Measurements from ENCODE around the gene MOBP.
"Not testable (repeated sequence)": the region's sequence is repeated elsewhere in the genome, so short reads cannot be mapped to it uniquely, and the experiment has no call there.

MOBP gene

GRCh38 chr3:39467394-39468107 is at the start of gene MOBP:
TSS of gene MOBP (plus strand) at chr3:39467680. CDS start at chr3:39502070, 34,390 bp downstream.
- no peak for DNase-seq

GRCh38 chr3:39418556-39419225 is 48.8 kb upstream of the MOBP start:
- not testable (repeated sequence) for DNase-seq

GRCh38 chr3:39419742-39420315 is 47.7 kb upstream of the MOBP start:
- no peak for DNase-seq

- DNase-seq: no peak
These were observed 46.9 kb upstream of the MOBP start for GRCh38 chr3:39420543-39420942.

GRCh38 chr3:39423436-39423970 is 44.0 kb upstream of the MOBP start:
- DNase-seq: no peak

GRCh38 chr3:39426312-39426711 is 41.2 kb upstream of the MOBP start:
- no peak for DNase-seq

GRCh38 chr3:39427506-39427905 is 40.0 kb upstream of the MOBP start:
- DNase-seq: no peak

- no peak for DNase-seq
These were observed 38.7 kb upstream of the MOBP start for GRCh38 chr3:39428745-39429201.

GRCh38 chr3:39429466-39429865 is 38.0 kb upstream of the MOBP start:
- DNase-seq: no peak

GRCh38 chr3:39432342-39432741 is 35.1 kb upstream of the MOBP start:
- DNase-seq: no peak

GRCh38 chr3:39433642-39434041 is 33.8 kb upstream of the MOBP start:
- DNase-seq: no peak

- DNase-seq: no peak
These were observed 32.9 kb upstream of the MOBP start for GRCh38 chr3:39434574-39434973.

GRCh38 chr3:39435006-39435748 is 32.3 kb upstream of the MOBP start:
- no peak for DNase-seq

GRCh38 chr3:39438880-39439279 is 28.6 kb upstream of the MOBP start:
- DNase-seq: no peak

GRCh38 chr3:39440316-39440715 is 27.2 kb upstream of the MOBP start:
- DNase-seq: no peak

- no peak for DNase-seq
These were observed 23.9 kb upstream of the MOBP start for GRCh38 chr3:39443530-39443929.

GRCh38 chr3:39445927-39446326 is 21.6 kb upstream of the MOBP start:
- DNase-seq: no peak

GRCh38 chr3:39446444-39446843 is 21.0 kb upstream of the MOBP start:
- no peak for DNase-seq

- DNase-seq: peak; percentile 45
These were observed 19.6 kb upstream of the MOBP start for GRCh38 chr3:39447637-39448483.

- DNase-seq: no peak
These were observed 18.8 kb upstream of the MOBP start for GRCh38 chr3:39448506-39449233.

- no peak for DNase-seq
These were observed 17.7 kb upstream of the MOBP start for GRCh38 chr3:39449796-39450195.
